GM23338 (cell line): ENCODE results near the gene PRDX6. TPM values are rescaled to one million over a fixed set of nuclear protein-coding genes. Genes with fewer than 3 reads are reported as not detected.

ENCODE experiments used
- ATAC-seq: fragments of 200-7000 bp; cut with Tn5 transposase; 3 replicates; pipeline ENCODE4 v1.9.1; 2020
- DNase-seq: peaks from one replicate; pipeline ENCODE4 v3.0.0-alpha.2; 2015; ENCODE audit warnings: low spot score
- H2AFZ ChIP-seq: fragments of 200-600 bp; sonication (generic); 2 replicates; pipeline ENCODE4 v1.8.0; 2016; ENCODE audit warnings: antibody characterized with exemption, mild to moderate bottlenecking, moderate library complexity
- H3F3A ChIP-seq: fragments of 200-600 bp; sonication (generic); replicated peaks from 2 replicates; pipeline ENCODE4 v1.8.0; 2017; ENCODE audit warnings: antibody characterized with exemption, mixed run types, low read depth
- H3K27ac ChIP-seq: fragments of 200-600 bp; sonication (generic); 2 replicates; pipeline ENCODE4 v1.6.1; 2016; ENCODE audit warnings: low read depth
- H3K27me3 ChIP-seq: fragments of 200-600 bp; sonication (generic); 2 replicates; pipeline ENCODE4 v1.8.0; 2016; ENCODE audit warnings: mild to moderate bottlenecking, mixed run types, moderate library complexity; ENCODE audit not compliant: insufficient read depth
- H3K36me3 ChIP-seq: fragments of 200-600 bp; sonication (generic); 2 replicates; pipeline ENCODE4 v1.8.0; 2016; ENCODE audit warnings: mild to moderate bottlenecking; ENCODE audit not compliant: insufficient read depth
- H3K4me1 ChIP-seq: fragments of 200-600 bp; sonication (generic); 2 replicates; pipeline ENCODE4 v1.8.0; 2016; ENCODE audit warnings: mild to moderate bottlenecking, moderate library complexity; ENCODE audit not compliant: insufficient read depth
- H3K4me2 ChIP-seq: fragments of 200-600 bp; sonication (generic); 2 replicates; pipeline ENCODE4 v1.7.1; 2017; ENCODE audit warnings: mixed run types
- H3K4me3 ChIP-seq: fragments of 200-600 bp; sonication (generic); 2 replicates; pipeline ENCODE4 v1.6.1; 2016; ENCODE audit warnings: mixed run types
- H3K79me2 ChIP-seq: fragments of 200-600 bp; sonication (generic); replicated peaks from 2 replicates; pipeline ENCODE4 v1.8.0; 2017; ENCODE audit warnings: mild to moderate bottlenecking; ENCODE audit not compliant: insufficient read depth
- H3K9me2 ChIP-seq: fragments of 200-600 bp; sonication (generic); 2 replicates; pipeline ENCODE4 v1.8.0; 2017; ENCODE audit not compliant: insufficient read depth
- H4K20me1 ChIP-seq: fragments of 200-600 bp; sonication (generic); replicated peaks from 2 replicates; pipeline ENCODE4 v1.8.0; 2017; ENCODE audit warnings: mild to moderate bottlenecking; ENCODE audit not compliant: insufficient read depth
- H3K27ac Mint-ChIP-seq: 2 replicates; pipeline ENCODE4 v1.8.0; 2020; ENCODE audit warnings: inconsistent platforms, mild to moderate bottlenecking, moderate library complexity, mixed read lengths
- H3K27me3 Mint-ChIP-seq: 3 replicates; pipeline ENCODE4 v1.8.0; 2022; ENCODE audit warnings: low read depth, mild to moderate bottlenecking, moderate library complexity, mixed read lengths, inconsistent platforms; ENCODE audit not compliant: insufficient read depth, poor library complexity
- H3K36me3 Mint-ChIP-seq: 3 replicates; pipeline ENCODE4 v1.8.0; 2021; ENCODE audit warnings: low read depth, mild to moderate bottlenecking, inconsistent platforms, moderate library complexity, mixed read lengths
- H3K4me1 Mint-ChIP-seq: 3 replicates; pipeline ENCODE4 v1.8.0; 2020; ENCODE audit warnings: mild to moderate bottlenecking, inconsistent platforms, mixed read lengths
- H3K4me3 Mint-ChIP-seq: 3 replicates; pipeline ENCODE4 v1.8.0; 2021; ENCODE audit warnings: moderate library complexity, mild to moderate bottlenecking, inconsistent platforms, mixed read lengths
- H3K9me3 Mint-ChIP-seq: 3 replicates; pipeline ENCODE4 v1.8.0; 2020; ENCODE audit warnings: moderate library complexity, mild to moderate bottlenecking, inconsistent platforms, mixed read lengths
- CREB1 ChIP-seq: fragments of 250-450 bp; sonication (Bioruptor Pico); IDR thresholded peaks from 2 replicates; pipeline ENCODE4 v1.5.0; 2020; ENCODE audit warnings: low read depth, mild to moderate bottlenecking, moderate library complexity
- CTCF ChIP-seq, 2 experiments: fragments of 200-600 bp in 1 of 2; sonication (generic) in 1 of 2; conservative IDR thresholded peaks; 2 replicates each; pipeline versions ENCODE4 v1.5.1 to v1.6.1; 2016 to 2017; ENCODE audit warnings: antibody characterized with exemption in 2 of 2, low read depth in 2 of 2, mild to moderate bottlenecking in 2 of 2, moderate library complexity in 1 of 2
- EZH2 ChIP-seq: fragments of 200-600 bp; sonication (generic); IDR thresholded peaks from one replicate; pipeline ENCODE4 v1.8.0; 2017; ENCODE audit warnings: antibody characterized with exemption, mild to moderate bottlenecking, low read depth; ENCODE audit not compliant: unreplicated experiment
- EZH2phosphoT487 ChIP-seq: fragments of 200-600 bp; sonication (generic); IDR thresholded peaks from one replicate; pipeline ENCODE4 v1.8.1; 2018; ENCODE audit warnings: antibody characterized with exemption; ENCODE audit not compliant: unreplicated experiment
- REST ChIP-seq: IDR thresholded peaks from one replicate; pipeline ENCODE4 v1.6.1; 2018; ENCODE audit warnings: antibody characterized with exemption; ENCODE audit not compliant: unreplicated experiment
- STAT1 ChIP-seq: IDR thresholded peaks from one replicate; pipeline ENCODE4 v1.6.1; 2016; ENCODE audit warnings: antibody characterized with exemption; ENCODE audit not compliant: unreplicated experiment
- ZNF331 ChIP-seq: fragments of 250-450 bp; sonication (Bioruptor Pico); IDR thresholded peaks from 2 replicates; pipeline ENCODE4 v1.5.0; 2020; ENCODE audit warnings: low read depth, mild to moderate bottlenecking, moderate library complexity
- polyA plus RNA-seq: library from polyadenylated mRNA; unstranded; fragments of >200 nt; fragmentation: Nextera tagmentation; extraction: Ambion mirVana; gene quantifications from 2 replicates; pipeline ENCODE4 v1.2.1, GENCODE V29; 2016
- total RNA-seq: library from RNA; depleted of rRNA; stranded (reverse); fragments of >200 nt; shearing (Covaris generic); gene quantifications from 2 replicates; pipeline ENCODE4 v1.2.3, GENCODE V29; 2014
- TF ChIP-seq, protein P1 (sequence below): fragments of 250-450 bp; sonication (Bioruptor Pico); IDR thresholded peaks from 2 replicates; pipeline ENCODE4 v1.5.0; 2020; ENCODE audit warnings: mild to moderate bottlenecking, moderate library complexity

The PRDX6 gene
- total and polyA plus RNA-seq, 2 experiments from 2014 or later = 516 to 746 TPM

DNA sequence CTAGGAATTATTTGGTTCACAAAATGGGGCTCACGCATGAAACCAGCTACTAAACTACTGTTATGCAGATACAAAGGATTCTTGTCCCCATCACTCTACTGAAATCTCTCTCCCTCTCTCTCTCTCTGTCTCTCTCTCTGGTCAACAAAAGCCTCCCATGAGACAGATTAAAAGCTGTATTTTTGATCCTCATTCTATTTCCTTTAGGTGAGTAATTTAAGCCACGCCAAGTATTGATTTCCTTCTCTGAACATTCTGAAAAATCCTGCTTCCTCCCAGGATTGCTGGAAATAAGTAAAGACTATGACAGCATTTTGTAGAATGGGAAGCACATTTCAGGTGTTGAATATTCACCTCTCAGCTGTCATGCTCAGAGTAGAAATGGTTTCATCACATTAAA is 43.7 kb downstream of the PRDX6 start:
- Histone ChIP-seq H3K36me3 (no peaks in the 10 kb centered on the region), H3K27me3 (no peaks in the 10 kb centered on the region), H3F3A (no peaks in the 10 kb centered on the region), H3K4me2 (peak overlapping the region; percentile 1; the same call in 1 of the 2 replicates), H3K79me2 (no peaks in the 10 kb centered on the region), H3K4me1 (peaks cover 24% of the 10 kb centered on the region), H3K27ac (no peak overlapping the region), H2AFZ (0 out of 2 replicates have a peak overlapping the region, but pooled peaks have one; percentile 9), H3K4me3 (no peak overlapping the region), H4K20me1 (no peaks in the 10 kb centered on the region), H3K9me2 (peaks cover 8% of the 10 kb centered on the region)
- Mint-ChIP-seq H3K27me3 (no peaks in the 10 kb centered on the region), H3K4me1 (peaks cover 16% of the 10 kb centered on the region; the same call in 2 of the 3 replicates), H3K4me3 (no peak overlapping the region), H3K9me3 (no peaks in the 10 kb centered on the region; the same call in 2 of the 3 replicates), H3K36me3 (no peaks in the 10 kb centered on the region), H3K27ac (no peak overlapping the region)
- DNase-seq (no peak), ATAC-seq (no peak)
- TF ChIP-seq REST (no peak), EZH2 (no peak), CTCF (conservative IDR thresholded peaks at IDR 0.05; ENCODE audit: low read depth in 2 of 2) (no peak), ZNF331 (CRISPR knock-in tag) (no peak), EZH2phosphoT487 (no peak), CREB1 (CRISPR knock-in tag) (no peak), STAT1 (no peak)
- TF ChIP-seq, protein P1, sequence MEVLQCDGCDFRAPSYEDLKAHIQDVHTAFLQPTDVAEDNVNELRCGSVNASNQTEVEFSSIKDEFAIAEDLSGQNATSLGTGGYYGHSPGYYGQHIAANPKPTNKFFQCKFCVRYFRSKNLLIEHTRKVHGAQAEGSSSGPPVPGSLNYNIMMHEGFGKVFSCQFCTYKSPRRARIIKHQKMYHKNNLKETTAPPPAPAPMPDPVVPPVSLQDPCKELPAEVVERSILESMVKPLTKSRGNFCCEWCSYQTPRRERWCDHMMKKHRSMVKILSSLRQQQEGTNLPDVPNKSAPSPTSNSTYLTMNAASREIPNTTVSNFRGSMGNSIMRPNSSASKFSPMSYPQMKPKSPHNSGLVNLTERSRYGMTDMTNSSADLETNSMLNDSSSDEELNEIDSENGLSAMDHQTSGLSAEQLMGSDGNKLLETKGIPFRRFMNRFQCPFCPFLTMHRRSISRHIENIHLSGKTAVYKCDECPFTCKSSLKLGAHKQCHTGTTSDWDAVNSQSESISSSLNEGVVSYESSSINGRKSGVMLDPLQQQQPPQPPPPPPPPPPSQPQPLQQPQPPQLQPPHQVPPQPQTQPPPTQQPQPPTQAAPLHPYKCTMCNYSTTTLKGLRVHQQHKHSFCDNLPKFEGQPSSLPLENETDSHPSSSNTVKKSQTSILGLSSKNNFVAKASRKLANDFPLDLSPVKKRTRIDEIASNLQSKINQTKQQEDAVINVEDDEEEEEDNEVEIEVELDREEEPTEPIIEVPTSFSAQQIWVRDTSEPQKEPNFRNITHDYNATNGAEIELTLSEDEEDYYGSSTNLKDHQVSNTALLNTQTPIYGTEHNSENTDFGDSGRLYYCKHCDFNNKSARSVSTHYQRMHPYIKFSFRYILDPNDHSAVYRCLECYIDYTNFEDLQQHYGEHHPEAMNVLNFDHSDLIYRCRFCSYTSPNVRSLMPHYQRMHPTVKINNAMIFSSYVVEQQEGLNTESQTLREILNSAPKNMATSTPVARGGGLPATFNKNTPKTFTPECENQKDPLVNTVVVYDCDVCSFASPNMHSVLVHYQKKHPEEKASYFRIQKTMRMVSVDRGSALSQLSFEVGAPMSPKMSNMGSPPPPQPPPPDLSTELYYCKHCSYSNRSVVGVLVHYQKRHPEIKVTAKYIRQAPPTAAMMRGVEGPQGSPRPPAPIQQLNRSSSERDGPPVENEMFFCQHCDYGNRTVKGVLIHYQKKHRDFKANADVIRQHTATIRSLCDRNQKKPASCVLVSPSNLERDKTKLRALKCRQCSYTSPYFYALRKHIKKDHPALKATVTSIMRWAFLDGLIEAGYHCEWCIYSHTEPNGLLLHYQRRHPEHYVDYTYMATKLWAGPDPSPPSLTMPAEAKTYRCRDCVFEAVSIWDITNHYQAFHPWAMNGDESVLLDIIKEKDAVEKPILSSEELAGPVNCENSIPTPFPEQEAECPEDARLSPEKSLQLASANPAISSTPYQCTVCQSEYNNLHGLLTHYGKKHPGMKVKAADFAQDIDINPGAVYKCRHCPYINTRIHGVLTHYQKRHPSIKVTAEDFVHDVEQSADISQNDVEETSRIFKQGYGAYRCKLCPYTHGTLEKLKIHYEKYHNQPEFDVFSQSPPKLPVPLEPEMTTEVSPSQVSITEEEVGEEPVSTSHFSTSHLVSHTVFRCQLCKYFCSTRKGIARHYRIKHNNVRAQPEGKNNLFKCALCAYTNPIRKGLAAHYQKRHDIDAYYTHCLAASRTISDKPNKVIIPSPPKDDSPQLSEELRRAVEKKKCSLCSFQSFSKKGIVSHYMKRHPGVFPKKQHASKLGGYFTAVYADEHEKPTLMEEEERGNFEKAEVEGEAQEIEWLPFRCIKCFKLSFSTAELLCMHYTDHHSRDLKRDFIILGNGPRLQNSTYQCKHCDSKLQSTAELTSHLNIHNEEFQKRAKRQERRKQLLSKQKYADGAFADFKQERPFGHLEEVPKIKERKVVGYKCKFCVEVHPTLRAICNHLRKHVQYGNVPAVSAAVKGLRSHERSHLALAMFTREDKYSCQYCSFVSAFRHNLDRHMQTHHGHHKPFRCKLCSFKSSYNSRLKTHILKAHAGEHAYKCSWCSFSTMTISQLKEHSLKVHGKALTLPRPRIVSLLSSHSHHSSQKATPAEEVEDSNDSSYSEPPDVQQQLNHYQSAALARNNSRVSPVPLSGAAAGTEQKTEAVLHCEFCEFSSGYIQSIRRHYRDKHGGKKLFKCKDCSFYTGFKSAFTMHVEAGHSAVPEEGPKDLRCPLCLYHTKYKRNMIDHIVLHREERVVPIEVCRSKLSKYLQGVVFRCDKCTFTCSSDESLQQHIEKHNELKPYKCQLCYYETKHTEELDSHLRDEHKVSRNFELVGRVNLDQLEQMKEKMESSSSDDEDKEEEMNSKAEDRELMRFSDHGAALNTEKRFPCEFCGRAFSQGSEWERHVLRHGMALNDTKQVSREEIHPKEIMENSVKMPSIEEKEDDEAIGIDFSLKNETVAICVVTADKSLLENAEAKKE = no peak
